H7 (cell line): ENCODE data around the gene ZNF652. TPM values are rescaled to one million over a fixed set of nuclear protein-coding genes. Genes with fewer than 3 reads are reported as not detected.
A peak's percentile ranks its signal among the peaks of the same experiment; 100 is the strongest.

Experiments used
- DNase-seq: peaks from one replicate; pipeline ENCODE4 v3.0.0; 2012
- H3K27me3 ChIP-seq: 2 replicates; pipeline ENCODE4 v1.6.0; 2011; ENCODE audit warnings: mild to moderate bottlenecking, low read length; ENCODE audit not compliant: control insufficient read depth, insufficient read depth
- H3K36me3 ChIP-seq: replicated peaks from 2 replicates; pipeline ENCODE4 v1.5.1; 2011; ENCODE audit warnings: low read length; ENCODE audit not compliant: control insufficient read depth, insufficient read depth
- H3K4me3 ChIP-seq: 2 replicates; pipeline ENCODE4 v1.5.1; 2011; ENCODE audit warnings: low read depth, mild to moderate bottlenecking, control low read depth, low read length, moderate library complexity; ENCODE audit not compliant: insufficient read depth
- total RNA-seq: library from RNA; depleted of rRNA; stranded (reverse); fragments of >200 nt; shearing (Covaris generic); gene quantifications from 2 replicates; pipeline ENCODE4 v1.2.3, GENCODE V29; 2014; rRNA removed

The ZNF652 gene
- total RNA-seq, result 22.9 and 36.5 TPM in 2 replicates

- H3K36me3 ChIP-seq, result no peaks in the 10 kb centered on the region
- peak; percentile 99 for DNase-seq
- H3K4me3 ChIP-seq, result peak within 1 kb of the TSS; percentile 92
- no peaks in the 10 kb centered on the region for H3K27me3 ChIP-seq
These were observed at the start of gene ZNF652 for GRCh38 chr17:49361902-49362722. Gene ZNF652 (minus strand): TSS chr17:49362250. CDS start chr17:49317725, 44,525 bp downstream.

DNA sequence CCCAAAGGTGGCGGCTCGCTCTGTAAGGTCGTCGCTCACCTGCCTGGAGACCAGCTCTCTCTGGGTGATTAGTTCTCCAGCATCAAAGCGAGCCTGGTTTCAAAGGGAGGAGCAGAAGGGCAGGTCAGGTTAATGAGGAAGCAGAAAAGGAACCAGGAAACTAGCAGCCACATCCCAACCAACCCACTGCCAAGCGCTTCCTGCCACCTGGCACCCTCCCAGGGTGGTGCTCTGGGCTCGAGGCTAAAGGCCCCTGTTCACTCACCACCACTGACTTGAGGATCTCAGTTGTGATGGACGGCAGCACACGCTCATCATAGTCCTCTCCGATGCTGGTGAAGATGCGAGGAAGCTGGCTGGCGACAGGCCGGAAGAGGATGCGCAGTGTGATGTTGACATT is 47.0 kb upstream of the ZNF652 start:
- H3K36me3 ChIP-seq, result peaks cover 60% of the 10 kb centered on the region
- H3K27me3 ChIP-seq, result no peaks in the 10 kb centered on the region
- no peak overlapping the region for H3K4me3 ChIP-seq
- DNase-seq, result no peak

GRCh38 chr17:49407981-49408501 is 46.0 kb upstream of the ZNF652 start:
- peak; percentile 93 for DNase-seq
- H3K36me3 ChIP-seq, result peaks cover 63% of the 10 kb centered on the region
- no peak overlapping the region for H3K4me3 ChIP-seq
- no peaks in the 10 kb centered on the region for H3K27me3 ChIP-seq

DNA sequence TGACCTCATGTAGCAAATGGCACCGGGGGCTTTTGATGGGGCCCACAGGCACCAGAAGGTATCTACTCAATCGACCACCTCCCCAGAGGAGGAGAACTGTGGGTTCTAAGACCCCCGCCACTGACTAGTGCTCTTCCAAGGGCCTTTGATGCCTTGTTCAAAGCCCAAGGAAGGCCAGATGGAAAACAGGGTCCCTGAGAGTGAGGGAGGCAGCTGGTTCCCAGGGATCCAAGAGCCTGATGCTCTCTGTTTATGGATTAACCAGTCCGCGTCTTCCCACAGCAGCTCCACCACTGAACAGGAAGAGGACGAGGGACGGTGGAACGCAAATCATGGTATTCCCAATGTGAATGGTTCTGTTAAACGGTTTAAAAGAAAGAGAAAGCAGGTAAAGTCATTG is 45.0 kb upstream of the ZNF652 start:
- no peaks in the 10 kb centered on the region for H3K27me3 ChIP-seq
- DNase-seq, result no peak
- no peak overlapping the region for H3K4me3 ChIP-seq
- H3K36me3 ChIP-seq, result peaks cover 55% of the 10 kb centered on the region

- no peak for DNase-seq
- Histone ChIP-seq H3K4me3 (no peak overlapping the region), H3K36me3 (peaks cover 50% of the 10 kb centered on the region), H3K27me3 (no peaks in the 10 kb centered on the region)
These were observed 44.5 kb upstream of the ZNF652 start for GRCh38 chr17:49406421-49407061.

DNA sequence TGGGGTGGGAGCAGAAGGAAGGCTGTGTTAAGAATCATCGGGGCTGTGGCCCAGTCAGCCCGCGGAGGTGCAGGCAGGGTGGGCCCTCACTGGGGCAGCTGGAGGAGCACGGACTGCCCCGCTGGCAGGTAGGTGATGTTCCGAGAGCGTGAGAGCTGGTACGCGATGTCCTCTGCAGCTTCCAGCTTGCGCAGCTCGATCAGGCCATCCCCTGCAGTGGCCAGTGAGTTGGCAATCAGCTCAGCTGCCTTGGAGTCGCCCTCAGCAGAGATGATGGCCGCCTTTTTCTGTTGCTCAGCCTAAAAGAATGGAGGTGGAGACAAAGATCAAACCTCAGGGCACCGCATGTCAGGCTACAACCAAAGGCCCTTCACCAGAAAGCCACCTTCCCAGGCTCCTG is 42.9 kb upstream of the ZNF652 start:
- no peak for DNase-seq
- no peak overlapping the region for H3K4me3 ChIP-seq
- no peaks in the 10 kb centered on the region for H3K27me3 ChIP-seq
- H3K36me3 ChIP-seq, result peaks cover 41% of the 10 kb centered on the region

DNA sequence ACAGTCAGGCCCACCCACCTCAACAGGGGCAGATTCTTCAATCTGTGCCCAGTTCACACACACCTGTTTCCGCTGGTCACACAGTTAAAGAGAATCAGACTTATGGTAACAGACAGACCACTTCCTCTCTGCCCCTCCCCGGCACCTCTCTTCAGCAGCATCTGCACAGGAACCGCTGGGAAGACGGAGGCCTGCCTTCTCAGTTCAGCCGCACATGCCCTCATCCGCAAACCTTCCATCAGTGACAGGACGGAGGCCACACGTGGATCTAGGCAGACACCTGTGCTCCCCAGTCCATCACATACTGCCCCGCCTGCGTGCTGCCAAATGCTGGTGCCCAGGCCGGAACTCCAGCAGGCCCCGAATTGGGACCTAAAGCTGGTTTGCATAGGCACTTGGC is 42.3 kb upstream of the ZNF652 start:
- no peak for DNase-seq
- no peaks in the 10 kb centered on the region for H3K27me3 ChIP-seq
- H3K36me3 ChIP-seq, result peaks cover 40% of the 10 kb centered on the region
- no peak overlapping the region for H3K4me3 ChIP-seq

DNA sequence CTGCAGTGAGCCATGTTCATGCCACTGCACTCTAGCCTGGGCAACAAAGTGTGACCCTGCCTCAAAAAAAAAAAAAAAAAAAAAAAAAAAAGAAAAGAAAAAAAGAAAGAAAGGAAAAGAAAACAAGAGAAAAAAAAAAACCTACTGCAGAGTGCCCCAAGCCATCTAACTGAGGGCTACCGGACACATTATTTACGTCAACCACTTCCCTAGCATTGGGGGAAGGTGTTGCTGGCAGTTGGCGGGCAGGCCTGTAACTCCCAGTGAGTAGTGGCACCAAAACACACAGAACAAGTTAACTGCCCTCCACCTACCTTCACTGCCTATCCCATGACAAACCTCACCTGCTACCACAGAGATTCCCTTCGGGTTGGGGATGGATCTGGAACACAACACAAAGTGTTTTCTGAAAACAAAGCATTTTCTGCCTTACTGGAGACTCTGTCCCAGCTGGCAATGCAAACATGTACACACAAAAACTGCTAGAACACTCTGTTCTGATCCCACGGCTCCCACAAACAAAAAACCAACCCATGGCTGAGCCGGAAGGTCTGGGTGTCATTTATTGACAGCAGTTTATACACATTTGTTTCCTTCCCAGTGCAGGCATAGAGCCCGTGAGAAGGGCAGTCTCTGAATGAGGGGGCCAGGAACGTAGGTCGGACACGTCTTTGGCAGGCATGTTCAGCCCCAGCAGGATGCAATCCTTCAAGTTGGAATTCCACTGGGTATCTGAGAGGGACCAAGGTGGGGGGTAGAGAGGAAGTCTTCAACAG is 41.7 kb upstream of the ZNF652 start:
- Histone ChIP-seq H3K27me3 (no peaks in the 10 kb centered on the region), H3K36me3 (peaks cover 37% of the 10 kb centered on the region), H3K4me3 (no peak overlapping the region)
- DNase-seq, result no peak

DNA sequence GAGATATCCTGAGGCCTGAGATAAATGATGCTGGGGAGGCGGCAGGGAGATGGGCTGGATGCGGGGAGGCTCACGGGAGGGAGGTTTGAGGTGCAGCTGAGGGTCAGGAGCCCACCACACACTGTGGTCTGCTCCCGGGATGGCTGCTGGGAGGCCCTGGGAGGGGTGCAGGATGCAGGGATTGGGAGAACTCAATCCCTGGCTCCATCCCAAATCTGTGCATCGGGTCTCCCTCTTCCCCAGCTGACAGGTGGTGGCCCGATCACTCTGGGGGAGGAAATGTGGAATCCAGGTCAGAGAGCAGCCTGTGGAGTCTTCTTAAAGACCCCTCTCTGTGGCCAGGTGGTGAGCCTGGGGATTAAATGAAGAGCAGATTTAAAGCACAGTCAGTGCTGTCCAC is 40.7 kb upstream of the ZNF652 start:
- DNase-seq, result no peak
- no peak overlapping the region for H3K4me3 ChIP-seq
- no peaks in the 10 kb centered on the region for H3K27me3 ChIP-seq
- peaks cover 35% of the 10 kb centered on the region for H3K36me3 ChIP-seq

DNA sequence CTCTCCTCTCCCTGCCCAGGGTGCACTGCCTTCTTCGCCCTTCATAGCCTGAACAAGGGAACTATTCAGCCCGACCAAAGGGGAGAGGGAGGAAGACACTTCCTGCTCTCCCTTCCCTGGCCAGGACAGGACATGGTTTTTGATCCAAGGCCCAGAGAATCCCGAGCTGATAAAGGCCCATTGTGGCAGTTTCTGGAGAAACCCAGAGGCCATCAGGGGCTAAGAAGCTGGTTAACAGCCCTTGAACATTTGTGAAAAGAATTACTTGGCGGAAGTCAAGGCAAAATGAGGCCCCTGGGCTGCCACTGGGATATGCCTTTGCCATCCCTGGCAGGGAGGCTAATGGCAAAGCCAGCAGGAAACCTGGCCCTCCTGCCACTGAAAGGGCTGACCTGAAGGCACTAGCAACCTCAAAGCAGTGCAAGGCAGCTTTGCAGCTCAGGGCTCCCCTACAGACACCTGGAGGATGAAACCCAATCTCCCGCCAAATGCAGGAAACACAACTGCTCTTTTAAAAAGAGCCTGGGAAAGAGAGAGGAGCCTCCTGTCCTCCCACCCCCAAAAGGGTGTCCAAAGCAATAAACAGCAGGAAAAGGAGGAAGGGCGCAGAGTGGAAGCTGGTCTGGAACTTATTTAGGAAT is 40.0 kb upstream of the ZNF652 start:
- H3K4me3 ChIP-seq, result no peak overlapping the region
- peaks cover 30% of the 10 kb centered on the region for H3K36me3 ChIP-seq
- H3K27me3 ChIP-seq, result no peaks in the 10 kb centered on the region
- no peak for DNase-seq

- DNase-seq, result no peak
- no peak overlapping the region for H3K4me3 ChIP-seq
- H3K27me3 ChIP-seq, result no peaks in the 10 kb centered on the region
- peaks cover 10% of the 10 kb centered on the region for H3K36me3 ChIP-seq
These were observed 37.9 kb upstream of the ZNF652 start for GRCh38 chr17:49399995-49400394.

DNA sequence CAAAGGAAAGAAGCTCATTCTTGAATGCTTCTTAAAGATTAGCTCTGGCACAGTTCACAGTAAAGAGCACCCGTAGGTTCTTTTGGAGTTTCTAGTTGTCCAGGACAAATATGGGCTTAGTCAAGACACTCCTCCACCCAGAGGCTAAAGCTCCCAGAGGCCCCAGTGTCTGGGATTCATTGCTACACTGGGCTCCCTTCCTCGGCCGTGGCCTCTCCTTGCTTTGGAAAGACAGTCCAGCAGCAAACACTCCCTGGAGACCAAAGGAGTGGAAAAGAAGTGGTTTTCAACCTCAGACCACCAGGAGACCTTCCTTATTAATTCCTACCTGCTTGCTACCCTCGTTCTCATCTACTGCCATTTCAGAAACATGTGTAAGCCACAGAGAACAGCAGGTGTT is 35.5 kb upstream of the ZNF652 start:
- no peaks in the 10 kb centered on the region for H3K36me3 ChIP-seq
- no peaks in the 10 kb centered on the region for H3K27me3 ChIP-seq
- no peak overlapping the region for H3K4me3 ChIP-seq
- no peak for DNase-seq

- no peak for DNase-seq
- no peaks in the 10 kb centered on the region for H3K27me3 ChIP-seq
- H3K36me3 ChIP-seq, result no peaks in the 10 kb centered on the region
These were observed 31.6 kb upstream of the ZNF652 start for GRCh38 chr17:49393491-49394255.

More at GRCh38 chr17:49393491-49394255, 31.6 kb upstream of the ZNF652 start:
- no peak overlapping the region for H3K4me3 ChIP-seq
